Embryonic facial prominence (tissue), 1 donor: Measurements from ENCODE around the gene OR2S2.
A peak's percentile ranks its signal among the peaks of the same experiment; 100 is the strongest.

Source experiments
- DNase-seq: peaks from one replicate; pipeline ENCODE4 v3.0.0-alpha.2; 2016; ENCODE audit errors: extremely low spot score

Gene OR2S2

GRCh38 chr9:35909274-35909673 is 48.7 kb downstream of the OR2S2 start, which contains the start of gene SPAAR:
Gene SPAAR (plus strand): TSS chr9:35909490. CDS start chr9:35910464, 974 bp downstream.
- no peak for DNase-seq

GRCh38 chr9:35908504-35909125 is 49.3 kb downstream of the OR2S2 start:
- DNase-seq = no peak

- DNase-seq = peak; percentile 40
Measured at GRCh38 chr9:35907711-35908503, 50.0 kb downstream of the OR2S2 start.
